ENCODE data around the gene GZMH.

DNA sequence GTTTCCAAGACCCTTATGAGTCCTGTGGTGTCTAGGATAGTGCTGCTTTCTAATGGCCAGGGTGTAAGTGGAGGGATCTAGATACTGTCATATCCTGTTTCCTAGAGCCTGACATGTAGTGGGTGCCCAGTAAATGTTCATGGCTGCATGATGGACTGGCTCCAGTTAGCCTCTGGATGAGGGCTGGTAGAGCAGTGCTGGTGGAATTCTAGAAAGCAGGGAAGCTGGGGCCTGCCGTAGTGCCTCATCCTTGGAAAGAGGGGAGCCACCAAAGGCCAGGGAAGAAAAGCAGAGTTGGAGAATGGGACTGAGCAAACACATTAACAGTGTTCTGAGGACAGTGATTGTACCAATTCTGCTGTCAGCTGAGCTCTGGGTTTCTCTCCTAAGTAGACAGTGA is 23.9 kb upstream of the GZMH start:
- TF ChIP-seq, protein P1, sequence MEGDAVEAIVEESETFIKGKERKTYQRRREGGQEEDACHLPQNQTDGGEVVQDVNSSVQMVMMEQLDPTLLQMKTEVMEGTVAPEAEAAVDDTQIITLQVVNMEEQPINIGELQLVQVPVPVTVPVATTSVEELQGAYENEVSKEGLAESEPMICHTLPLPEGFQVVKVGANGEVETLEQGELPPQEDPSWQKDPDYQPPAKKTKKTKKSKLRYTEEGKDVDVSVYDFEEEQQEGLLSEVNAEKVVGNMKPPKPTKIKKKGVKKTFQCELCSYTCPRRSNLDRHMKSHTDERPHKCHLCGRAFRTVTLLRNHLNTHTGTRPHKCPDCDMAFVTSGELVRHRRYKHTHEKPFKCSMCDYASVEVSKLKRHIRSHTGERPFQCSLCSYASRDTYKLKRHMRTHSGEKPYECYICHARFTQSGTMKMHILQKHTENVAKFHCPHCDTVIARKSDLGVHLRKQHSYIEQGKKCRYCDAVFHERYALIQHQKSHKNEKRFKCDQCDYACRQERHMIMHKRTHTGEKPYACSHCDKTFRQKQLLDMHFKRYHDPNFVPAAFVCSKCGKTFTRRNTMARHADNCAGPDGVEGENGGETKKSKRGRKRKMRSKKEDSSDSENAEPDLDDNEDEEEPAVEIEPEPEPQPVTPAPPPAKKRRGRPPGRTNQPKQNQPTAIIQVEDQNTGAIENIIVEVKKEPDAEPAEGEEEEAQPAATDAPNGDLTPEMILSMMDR (IDR thresholded peaks at IDR 0.05; ENCODE audit: low read depth, low read length) = no peak
- no peak for TF ChIP-seq MYC (IDR thresholded peaks at IDR 0.05; ENCODE audit: low read depth, low read length)
- no peak for TF ChIP-seq POLR2A (IDR thresholded peaks at IDR 0.05; ENCODE audit: extremely low read depth, insufficient read length)

Measured in NB4 (cell line).